ENCODE results near the gene ACSF2. TPM values are rescaled to one million over a fixed set of nuclear protein-coding genes. Genes with fewer than 3 reads are reported as not detected.

Gene ACSF2
- total and polyA plus RNA-seq, 2 donors: 13.4 to 41.6 TPM

DNA sequence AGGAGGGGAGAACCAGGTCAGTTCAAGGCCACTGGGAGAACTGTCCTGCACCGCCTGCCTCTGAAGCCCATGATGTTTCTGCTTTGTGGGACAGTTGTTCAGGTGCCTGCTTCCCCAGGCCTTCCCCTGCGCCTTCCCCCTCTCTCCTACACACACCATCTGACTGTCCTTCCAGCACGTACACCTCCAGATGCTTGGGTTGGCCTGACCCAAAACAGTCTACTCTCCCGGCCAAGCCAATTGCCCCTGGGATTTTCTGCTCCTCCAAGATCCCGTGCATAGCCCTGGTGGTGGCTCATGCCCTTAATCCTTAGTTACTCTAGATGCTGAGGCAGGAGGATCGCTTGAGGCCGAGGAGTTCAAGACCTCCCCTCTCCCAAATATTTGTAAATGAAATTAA is 52.0 kb downstream of the ACSF2 start:
- peaks cover 0 to 5% of the 10 kb centered on the region in 2 donors for H3K27me3 ChIP-seq (ENCODE audit: control insufficient read depth in 2 of 2, insufficient read depth in 1 of 2, low read length in 1 of 2)
- H3K36me3 ChIP-seq (ENCODE audit: control insufficient read depth in 2 of 2, insufficient read depth in 2 of 2, low read length in 1 of 2): peaks cover 4 to 16% of the 10 kb centered on the region in 2 donors
- H3K4me1 ChIP-seq (ENCODE audit: control insufficient read depth in 2 of 2, insufficient read depth in 2 of 2, low read length in 2 of 2): peaks cover 10 to 16% of the 10 kb centered on the region in 2 donors
- H3K4me3 ChIP-seq (ENCODE audit: low read length in 2 of 2): peak overlapping the region; percentile 45 to 57
- peak overlapping the region; percentile 69 to 70 for H3K27ac ChIP-seq (ENCODE audit: low read depth in 1 of 2, low read length in 1 of 2)
- DNase-seq (ENCODE audit: low read depth in 6 of 9, low spot score in 9 of 9): no peak
- 93% methylated on average over 7 of the region's 7 CpGs for WGBS
- peaks cover 0 to 4% of the 10 kb centered on the region in 2 donors for H3K9me3 ChIP-seq (ENCODE audit: control insufficient read depth in 2 of 2, insufficient read depth in 1 of 2, low read length in 1 of 2)

DNA sequence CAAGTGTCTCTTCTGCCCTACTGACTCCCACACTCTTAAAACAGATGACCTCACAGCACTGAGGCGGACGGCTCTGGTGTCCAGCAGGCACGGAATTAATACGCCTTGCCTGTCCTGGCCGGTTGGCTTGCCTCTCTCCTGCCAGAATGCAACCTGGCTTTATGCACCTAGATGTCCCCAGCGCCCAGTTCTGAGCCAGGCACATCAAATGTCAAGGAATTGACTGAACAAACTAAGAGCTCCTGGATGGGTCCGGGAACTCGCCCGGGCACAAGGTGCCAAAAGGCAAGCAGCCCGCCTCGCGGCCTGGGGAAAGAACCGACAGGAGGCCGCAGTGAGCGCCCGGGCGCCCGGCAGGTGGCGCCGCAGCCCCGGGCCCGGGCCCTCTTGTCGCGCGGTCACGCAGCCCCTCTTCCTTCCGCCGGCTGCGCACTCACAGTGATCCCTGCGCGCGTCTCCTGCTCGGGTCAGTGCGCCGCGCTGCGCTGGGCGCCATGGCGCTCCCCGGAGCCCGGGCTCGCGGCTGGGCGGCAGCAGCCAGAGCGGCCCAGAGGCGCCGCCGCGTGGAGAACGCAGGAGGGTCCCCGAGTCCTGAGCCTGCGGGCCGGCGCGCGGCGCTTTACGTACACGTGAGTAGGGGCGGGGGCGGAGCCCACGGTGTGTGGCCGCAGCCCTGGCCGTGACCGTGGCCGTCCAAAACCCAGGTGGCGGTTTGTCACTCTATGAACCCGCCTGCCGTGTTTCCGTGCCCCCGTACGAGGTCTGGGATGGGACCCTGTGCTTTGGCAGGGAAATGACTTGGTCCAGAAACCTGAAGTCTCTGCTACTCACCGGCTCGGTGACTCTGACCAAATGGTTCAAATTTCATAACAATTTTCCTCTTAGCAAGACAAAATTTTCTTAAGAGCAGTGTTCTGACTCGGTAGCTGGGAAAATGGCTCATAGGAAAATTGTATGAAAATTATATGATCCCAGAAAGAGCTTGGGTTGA is 52.7 kb downstream of the ACSF2 start, which contains the start of gene RSAD1:
RSAD1 (plus strand) TSS at position 470 of the 991 bp plus-strand sequence; CDS start at position 495, 25 bp downstream.
- peaks cover 0 to 5% of the 10 kb centered on the region in 2 donors for H3K27me3 ChIP-seq (ENCODE audit: control insufficient read depth in 2 of 2, insufficient read depth in 1 of 2, low read length in 1 of 2)
- peaks cover 10 to 21% of the 10 kb centered on the region in 2 donors for H3K36me3 ChIP-seq (ENCODE audit: control insufficient read depth in 2 of 2, insufficient read depth in 2 of 2, low read length in 1 of 2)
- 6% methylated on average over 75 of the region's 75 CpGs for WGBS
- peaks cover 10 to 16% of the 10 kb centered on the region in 2 donors for H3K4me1 ChIP-seq (ENCODE audit: control insufficient read depth in 2 of 2, insufficient read depth in 2 of 2, low read length in 2 of 2)
- H3K9me3 ChIP-seq (ENCODE audit: control insufficient read depth in 2 of 2, insufficient read depth in 1 of 2, low read length in 1 of 2): peaks cover 0 to 4% of the 10 kb centered on the region in 2 donors
- DNase-seq (ENCODE audit: low read depth in 6 of 9, low spot score in 9 of 9): peak in 8 of 9 donors; percentile 53 to 91 (median 72)
- peak within 1 kb of the TSS; percentile 57 to 84 for H3K4me3 ChIP-seq (ENCODE audit: low read length in 2 of 2)
- H3K27ac ChIP-seq (ENCODE audit: low read depth in 1 of 2, low read length in 1 of 2): peak within 1 kb of the TSS; percentile 69 to 80

DNA sequence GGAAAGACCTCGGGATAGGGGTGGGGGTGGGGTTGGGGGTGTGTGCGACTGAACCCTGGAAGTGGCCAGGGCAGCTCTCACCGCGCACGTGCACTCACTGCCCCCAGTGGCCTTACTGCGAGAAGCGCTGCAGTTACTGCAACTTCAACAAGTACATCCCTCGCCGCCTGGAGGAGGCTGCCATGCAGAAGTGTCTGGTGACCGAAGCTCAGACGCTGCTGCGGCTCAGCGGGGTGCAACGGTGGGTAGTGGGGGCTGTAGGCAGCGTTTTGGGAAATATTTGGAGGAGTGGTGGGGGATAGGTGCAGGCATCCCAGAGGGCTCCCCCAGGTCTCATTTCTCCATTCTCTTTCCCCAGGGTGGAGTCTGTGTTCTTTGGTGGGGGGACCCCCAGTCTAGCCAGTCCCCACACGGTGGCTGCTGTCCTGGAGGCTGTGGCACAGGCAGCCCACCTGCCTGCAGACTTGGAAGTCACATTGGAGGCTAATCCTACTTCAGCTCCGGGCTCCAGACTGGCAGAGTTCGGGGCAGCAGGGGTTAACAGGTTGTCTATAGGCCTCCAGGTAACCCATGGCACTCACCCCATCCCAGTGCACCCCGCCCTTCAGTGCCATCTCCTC is 53.6 kb downstream of the ACSF2 start:
- H3K4me3 ChIP-seq (ENCODE audit: low read length in 2 of 2): peak overlapping the region; percentile 57 to 84
- H3K36me3 ChIP-seq (ENCODE audit: control insufficient read depth in 2 of 2, insufficient read depth in 2 of 2, low read length in 1 of 2): peaks cover 17 to 31% of the 10 kb centered on the region in 2 donors
- peaks cover 10 to 16% of the 10 kb centered on the region in 2 donors for H3K4me1 ChIP-seq (ENCODE audit: control insufficient read depth in 2 of 2, insufficient read depth in 2 of 2, low read length in 2 of 2)
- peaks cover 0 to 5% of the 10 kb centered on the region in 2 donors for H3K27me3 ChIP-seq (ENCODE audit: control insufficient read depth in 2 of 2, insufficient read depth in 1 of 2, low read length in 1 of 2)
- H3K9me3 ChIP-seq (ENCODE audit: control insufficient read depth in 2 of 2, insufficient read depth in 1 of 2, low read length in 1 of 2): peaks cover 0 to 4% of the 10 kb centered on the region in 2 donors
- DNase-seq (ENCODE audit: low read depth in 6 of 9, low spot score in 9 of 9): peak in 6 of 9 donors; percentile 18 to 76 (median 52)
- 19% methylated on average over 19 of the region's 19 CpGs for WGBS
- peak overlapping the region in 1 of 2 donors; percentile 31 for H3K27ac ChIP-seq (ENCODE audit: low read depth in 1 of 2, low read length in 1 of 2)

DNA sequence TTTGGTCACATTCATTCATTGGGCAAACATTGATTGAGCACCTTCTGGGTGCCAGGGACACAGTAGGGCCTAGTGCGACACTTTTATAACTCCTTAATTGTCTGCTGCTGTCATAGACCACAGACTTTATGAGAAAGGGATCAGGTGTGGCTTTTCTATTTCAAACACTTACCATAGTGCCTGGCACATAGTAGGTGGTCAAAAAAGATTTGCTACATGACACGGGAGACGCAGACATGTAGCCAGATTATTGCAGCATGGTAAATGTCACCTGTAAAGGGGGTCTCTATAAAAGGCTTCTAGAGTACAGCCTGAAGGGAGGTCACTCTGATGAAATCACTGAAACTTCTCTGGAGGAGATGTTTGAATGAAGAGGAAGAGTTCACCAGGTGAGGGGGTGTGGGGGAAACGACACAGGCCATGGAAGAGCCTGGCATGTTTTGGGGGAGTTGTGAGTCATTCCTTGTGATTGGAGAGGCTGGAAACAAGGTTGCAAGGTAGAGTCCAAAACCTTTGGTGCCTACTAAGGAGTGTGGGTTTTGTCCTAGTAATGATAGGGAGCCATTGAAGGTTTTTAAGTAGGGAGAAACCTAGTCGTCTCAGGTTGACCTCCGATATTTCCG is 54.2 kb downstream of the ACSF2 start:
- WGBS: 98% methylated on average over 7 of the region's 7 CpGs
- Histone ChIP-seq H3K27me3 (ENCODE audit: control insufficient read depth in 2 of 2, insufficient read depth in 1 of 2, low read length in 1 of 2) (peaks cover 0 to 5% of the 10 kb centered on the region in 2 donors), H3K27ac (ENCODE audit: low read depth in 1 of 2, low read length in 1 of 2) (no peak overlapping the region), H3K9me3 (ENCODE audit: control insufficient read depth in 2 of 2, insufficient read depth in 1 of 2, low read length in 1 of 2) (peaks cover 0 to 4% of the 10 kb centered on the region in 2 donors), H3K36me3 (ENCODE audit: control insufficient read depth in 2 of 2, insufficient read depth in 2 of 2, low read length in 1 of 2) (peaks cover 20 to 36% of the 10 kb centered on the region in 2 donors), H3K4me3 (ENCODE audit: low read length in 2 of 2) (no peak overlapping the region), H3K4me1 (ENCODE audit: control insufficient read depth in 2 of 2, insufficient read depth in 2 of 2, low read length in 2 of 2) (peaks cover 10 to 16% of the 10 kb centered on the region in 2 donors)
- DNase-seq (ENCODE audit: low read depth in 6 of 9, low spot score in 9 of 9): no peak

DNA sequence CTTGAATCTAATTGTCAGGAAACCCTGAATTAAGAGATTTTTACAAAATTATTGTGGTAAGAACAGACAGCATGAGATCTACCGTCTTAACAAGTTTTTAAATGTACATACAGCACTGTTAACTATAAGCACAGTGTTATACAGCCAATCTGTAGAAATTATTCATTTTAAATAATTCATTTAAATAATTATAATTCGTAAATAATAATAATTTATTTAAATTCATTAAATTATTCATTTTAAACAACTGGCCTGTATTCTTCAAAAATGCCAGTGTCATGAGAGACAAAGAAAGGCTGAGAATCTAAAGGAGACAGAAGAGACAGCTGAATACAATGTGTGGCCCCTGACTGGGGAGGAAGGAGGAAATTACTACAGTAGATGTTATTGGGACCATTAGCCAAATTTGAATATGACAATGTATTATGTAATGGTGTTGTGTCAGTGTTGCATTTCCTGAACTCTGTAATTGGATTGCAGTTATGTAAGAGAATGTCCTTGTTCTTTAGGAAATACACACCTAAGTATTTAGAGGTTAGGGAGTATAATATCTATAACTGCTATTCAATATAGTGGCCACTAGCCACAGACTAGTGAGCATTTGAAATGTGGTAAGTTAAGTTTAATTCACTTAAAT is 55.0 kb downstream of the ACSF2 start:
- Histone ChIP-seq H3K4me1 (ENCODE audit: control insufficient read depth in 2 of 2, insufficient read depth in 2 of 2, low read length in 2 of 2) (peaks cover 10 to 16% of the 10 kb centered on the region in 2 donors), H3K36me3 (ENCODE audit: control insufficient read depth in 2 of 2, insufficient read depth in 2 of 2, low read length in 1 of 2) (peaks cover 24 to 41% of the 10 kb centered on the region in 2 donors), H3K27me3 (ENCODE audit: control insufficient read depth in 2 of 2, insufficient read depth in 1 of 2, low read length in 1 of 2) (peaks cover 0 to 5% of the 10 kb centered on the region in 2 donors), H3K27ac (ENCODE audit: low read depth in 1 of 2, low read length in 1 of 2) (no peak overlapping the region), H3K4me3 (ENCODE audit: low read length in 2 of 2) (no peak overlapping the region), H3K9me3 (ENCODE audit: control insufficient read depth in 2 of 2, insufficient read depth in 1 of 2, low read length in 1 of 2) (peaks cover 0 to 4% of the 10 kb centered on the region in 2 donors)
- WGBS: 99% methylated on average over 2 of the region's 2 CpGs
- no peak for DNase-seq (ENCODE audit: low read depth in 6 of 9, low spot score in 9 of 9)

DNA sequence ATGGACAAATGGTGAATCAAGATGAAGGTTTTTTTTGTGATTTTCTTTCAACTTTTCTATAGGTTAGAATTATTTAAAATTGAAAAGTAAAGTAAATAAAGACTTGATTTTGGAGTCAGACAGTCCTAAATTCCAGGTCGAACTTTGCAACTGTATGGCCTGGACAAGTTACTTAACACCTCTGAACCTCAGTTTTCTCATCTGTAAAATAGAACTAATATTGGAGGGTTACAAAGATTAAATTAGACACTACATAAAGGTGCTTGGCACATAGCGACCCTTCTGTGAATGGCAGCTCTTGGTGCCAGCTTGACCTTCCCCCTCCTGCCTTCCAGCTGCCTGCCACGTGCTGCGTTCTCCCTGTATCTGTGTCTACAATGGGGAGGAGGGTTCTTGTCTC is 55.6 kb downstream of the ACSF2 start:
- H3K27me3 ChIP-seq (ENCODE audit: control insufficient read depth in 2 of 2, insufficient read depth in 1 of 2, low read length in 1 of 2): no peaks in the 10 kb centered on the region
- no peak overlapping the region for H3K27ac ChIP-seq (ENCODE audit: low read depth in 1 of 2, low read length in 1 of 2)
- over 99% methylated on average over 4 of the region's 4 CpGs for WGBS

DNA sequence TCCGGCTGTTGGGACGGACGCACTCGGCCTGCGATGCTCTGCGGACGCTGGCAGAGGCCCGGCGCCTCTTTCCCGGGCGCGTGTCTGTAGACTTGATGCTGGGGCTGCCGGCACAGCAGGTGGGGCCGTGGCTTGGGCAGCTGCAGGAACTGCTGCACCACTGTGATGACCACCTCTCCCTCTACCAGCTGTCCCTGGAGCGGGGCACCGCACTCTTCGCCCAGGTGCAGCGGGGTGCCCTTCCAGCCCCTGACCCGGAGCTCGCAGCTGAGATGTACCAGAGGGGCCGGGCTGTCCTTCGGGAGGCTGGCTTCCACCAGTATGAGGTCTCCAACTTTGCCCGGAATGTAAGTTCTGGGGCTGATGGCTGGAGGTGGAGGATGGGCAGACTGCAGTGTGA is 56.1 kb downstream of the ACSF2 start:
- H3K27me3 ChIP-seq (ENCODE audit: control insufficient read depth in 2 of 2, insufficient read depth in 1 of 2, low read length in 1 of 2): no peaks in the 10 kb centered on the region
- WGBS: 98% methylated on average over 23 of the region's 23 CpGs
- H3K36me3 ChIP-seq (ENCODE audit: control insufficient read depth in 2 of 2, insufficient read depth in 2 of 2, low read length in 1 of 2): peaks cover 24 to 41% of the 10 kb centered on the region in 2 donors
- H3K27ac ChIP-seq (ENCODE audit: low read depth in 1 of 2, low read length in 1 of 2): no peak overlapping the region
- DNase-seq (ENCODE audit: low read depth in 6 of 9, low spot score in 9 of 9): no peak
- no peak overlapping the region for H3K4me3 ChIP-seq (ENCODE audit: low read length in 2 of 2)
- peaks cover 0 to 4% of the 10 kb centered on the region in 2 donors for H3K9me3 ChIP-seq (ENCODE audit: control insufficient read depth in 2 of 2, insufficient read depth in 1 of 2, low read length in 1 of 2)
- H3K4me1 ChIP-seq (ENCODE audit: control insufficient read depth in 2 of 2, insufficient read depth in 2 of 2, low read length in 2 of 2): peaks cover 10 to 16% of the 10 kb centered on the region in 2 donors

More for the DNA sequence above, 55.6 kb downstream of the ACSF2 start:
- peaks cover 0 to 4% of the 10 kb centered on the region in 2 donors for H3K9me3 ChIP-seq (ENCODE audit: control insufficient read depth in 2 of 2, insufficient read depth in 1 of 2, low read length in 1 of 2)
- H3K4me1 ChIP-seq (ENCODE audit: control insufficient read depth in 2 of 2, insufficient read depth in 2 of 2, low read length in 2 of 2): peaks cover 10 to 16% of the 10 kb centered on the region in 2 donors
- peaks cover 24 to 41% of the 10 kb centered on the region in 2 donors for H3K36me3 ChIP-seq (ENCODE audit: control insufficient read depth in 2 of 2, insufficient read depth in 2 of 2, low read length in 1 of 2)
- no peak overlapping the region for H3K4me3 ChIP-seq (ENCODE audit: low read length in 2 of 2)
- no peak for DNase-seq (ENCODE audit: low read depth in 6 of 9, low spot score in 9 of 9)

DNA sequence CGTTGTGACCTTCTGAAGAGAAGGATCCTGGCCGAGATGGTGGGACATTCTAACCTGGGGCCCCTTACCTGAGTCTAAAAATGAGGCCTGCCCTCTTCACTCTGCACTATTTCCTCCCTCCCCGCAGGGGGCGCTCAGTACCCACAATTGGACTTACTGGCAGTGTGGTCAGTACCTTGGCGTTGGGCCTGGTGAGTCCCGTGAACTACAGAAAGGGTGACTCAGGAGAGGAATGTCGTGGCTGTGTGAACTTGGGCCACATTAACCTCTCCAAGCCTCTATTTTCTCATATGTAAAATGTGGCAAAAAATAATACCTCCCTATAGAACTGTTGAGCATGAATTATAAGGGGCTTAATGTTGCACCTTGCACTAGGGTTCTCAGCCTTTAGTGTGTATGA is 56.5 kb downstream of the ACSF2 start:
- peak in 6 of 9 donors; percentile 13 to 67 (median 36) for DNase-seq (ENCODE audit: low read depth in 6 of 9, low spot score in 9 of 9)
- Histone ChIP-seq H3K27ac (ENCODE audit: low read depth in 1 of 2, low read length in 1 of 2) (no peak overlapping the region), H3K36me3 (ENCODE audit: control insufficient read depth in 2 of 2, insufficient read depth in 2 of 2, low read length in 1 of 2) (peaks cover 24 to 41% of the 10 kb centered on the region in 2 donors), H3K4me3 (ENCODE audit: low read length in 2 of 2) (no peak overlapping the region), H3K9me3 (ENCODE audit: control insufficient read depth in 2 of 2, insufficient read depth in 1 of 2, low read length in 1 of 2) (peaks cover 0 to 4% of the 10 kb centered on the region in 2 donors), H3K4me1 (ENCODE audit: control insufficient read depth in 2 of 2, insufficient read depth in 2 of 2, low read length in 2 of 2) (peaks cover 10 to 16% of the 10 kb centered on the region in 2 donors), H3K27me3 (ENCODE audit: control insufficient read depth in 2 of 2, insufficient read depth in 1 of 2, low read length in 1 of 2) (no peaks in the 10 kb centered on the region)
- WGBS: 56% methylated on average over 7 of the region's 7 CpGs

Data from thymus (tissue), 11 donors.